CD4-positive, alpha-beta T cell treated with Interleukin-4 for 4 hours (primary cell): Measurements from ENCODE around the gene LUM.

Source experiments
- DNase-seq: peaks from one replicate; pipeline ENCODE4 v3.0.0-alpha.2; 2020

Gene LUM

DNA sequence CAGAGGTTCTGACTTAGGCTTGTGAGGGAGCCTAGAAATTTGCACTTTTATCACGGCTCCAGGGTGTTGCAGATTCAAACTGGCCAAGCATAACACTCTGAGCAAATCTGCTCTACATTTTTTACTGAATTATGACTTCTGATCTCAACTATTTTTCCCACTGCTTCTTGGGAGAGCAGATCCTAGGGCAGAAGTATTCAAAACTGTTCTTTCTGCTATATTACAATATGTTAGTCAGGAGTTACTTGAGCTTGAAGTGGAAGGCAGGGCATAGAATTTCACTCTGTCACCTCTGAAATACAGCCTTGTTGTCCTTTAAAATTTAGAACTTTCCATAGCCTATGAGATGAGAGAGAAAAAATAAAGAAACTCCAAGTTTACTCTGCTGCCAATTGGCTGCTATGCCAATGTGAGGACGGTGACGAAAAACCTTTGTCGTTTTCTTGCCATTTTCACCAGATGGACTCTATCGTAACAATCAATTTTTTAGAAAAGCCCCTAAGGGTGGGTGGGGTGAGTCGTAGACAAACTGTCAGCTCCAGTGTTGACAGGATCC lies 37.1 kb downstream of the LUM start:
- DNase-seq, result no peak

DNA sequence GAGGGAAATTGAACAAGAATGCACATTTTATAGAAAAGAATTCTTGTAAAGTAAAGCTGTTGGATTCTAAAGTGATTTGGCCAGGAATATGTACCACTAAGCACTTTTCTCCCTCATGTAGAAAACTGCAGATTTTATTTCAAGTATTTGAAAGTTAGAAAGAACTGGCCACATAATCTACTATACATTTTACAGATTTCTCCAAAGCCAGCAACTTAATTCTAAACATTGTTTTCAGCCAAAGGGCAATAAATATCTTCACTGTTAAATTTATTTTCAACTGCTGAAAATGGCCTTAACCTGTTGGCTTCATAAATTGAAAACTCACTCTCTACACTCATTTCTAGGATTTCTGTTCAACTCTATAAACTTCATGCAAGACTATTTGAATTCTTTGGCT lies 37.9 kb downstream of the LUM start:
- DNase-seq, result no peak

DNA sequence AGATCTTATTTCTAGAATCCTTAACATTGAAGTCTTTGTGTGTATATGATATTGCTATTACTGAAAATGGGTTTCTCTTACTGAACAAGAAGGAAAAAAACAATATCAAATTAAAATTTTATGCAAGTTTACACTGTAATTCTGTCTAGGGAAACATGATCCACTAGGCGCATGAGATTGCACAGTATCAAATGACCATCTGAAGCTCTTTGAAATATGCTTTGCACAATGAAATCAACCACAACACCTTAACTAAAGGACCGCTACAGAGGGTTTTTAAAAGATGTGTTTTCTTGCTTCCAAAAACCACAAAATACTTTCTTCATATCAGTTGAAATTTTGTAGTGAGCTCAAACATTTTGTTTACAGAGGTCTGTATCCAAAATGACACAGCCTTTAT lies 38.4 kb downstream of the LUM start:
- DNase-seq, result no peak

DNA sequence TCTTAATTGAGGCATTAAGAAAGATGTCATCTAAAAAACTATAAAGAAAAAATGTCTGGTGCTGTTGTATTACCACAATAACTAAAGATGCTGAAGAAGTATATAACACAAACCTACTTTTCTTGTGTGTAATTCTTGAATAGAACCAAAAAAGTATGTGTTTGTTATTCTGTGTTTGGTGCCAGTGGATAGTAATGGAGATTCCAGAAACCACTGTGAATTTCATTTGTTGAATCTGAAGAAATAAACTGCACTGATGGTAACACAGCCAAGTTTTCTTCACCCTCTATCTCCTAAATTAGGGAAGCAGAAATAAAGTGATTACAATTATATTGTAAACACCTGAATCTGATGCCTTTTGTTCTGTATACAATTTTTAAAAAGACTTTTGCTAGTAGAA lies 40.4 kb downstream of the LUM start:
- no peak for DNase-seq

DNA sequence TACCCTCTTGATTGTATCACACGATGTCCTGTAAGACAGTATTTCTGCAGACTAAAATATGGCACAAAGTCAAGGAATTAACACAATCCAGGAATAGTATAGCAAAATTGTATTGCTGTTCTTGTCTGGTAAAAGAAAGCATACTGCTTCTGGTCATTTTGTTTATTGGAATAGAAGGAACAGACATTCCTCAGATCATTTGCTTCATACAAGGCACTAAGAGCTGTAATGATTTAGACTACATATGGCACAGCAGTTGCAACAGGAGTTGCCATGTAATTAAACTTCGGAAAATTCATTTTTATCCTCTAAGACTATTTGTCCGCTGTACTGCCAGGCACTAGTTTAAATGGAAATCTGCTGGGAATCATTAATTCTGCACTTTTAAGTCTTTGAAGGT lies 45.9 kb downstream of the LUM start:
- DNase-seq, result no peak

DNA sequence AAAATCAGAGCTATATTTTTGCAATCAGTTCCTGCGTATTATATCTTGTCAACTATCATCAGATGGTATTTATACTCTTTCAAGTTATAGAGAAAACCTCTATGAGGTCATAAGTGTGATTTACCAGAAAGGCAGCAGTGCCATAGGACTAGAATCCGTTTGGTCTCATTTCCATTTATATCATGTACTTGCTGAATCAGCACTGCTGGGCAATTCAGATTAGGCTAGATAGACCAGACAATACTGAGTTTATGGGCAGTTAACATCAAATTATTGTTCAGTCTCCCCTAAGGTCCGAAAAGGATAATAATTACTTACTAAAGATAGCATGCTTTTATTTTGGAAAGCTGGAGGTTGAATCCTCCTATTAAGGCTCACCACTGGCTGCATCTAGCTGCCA lies 46.7 kb downstream of the LUM start:
- no peak for DNase-seq

DNA sequence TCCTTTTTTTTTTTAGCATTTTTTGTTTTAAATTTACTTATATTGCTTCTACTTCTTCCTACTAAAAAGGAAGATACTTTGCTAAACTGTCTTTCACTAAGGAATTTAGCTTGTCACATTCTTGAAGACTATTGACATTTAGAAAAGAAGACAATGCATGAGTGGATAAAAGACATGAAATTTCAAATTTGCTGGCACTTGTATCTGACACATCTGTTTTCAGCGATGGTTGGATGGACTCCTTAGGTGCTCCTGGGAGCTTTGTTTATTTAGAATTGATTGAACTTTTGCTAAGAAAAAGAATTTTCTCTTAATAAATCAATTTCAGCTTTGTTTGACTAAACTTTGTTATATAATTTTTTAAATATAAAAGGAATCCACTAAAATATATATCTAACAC lies 50.2 kb downstream of the LUM start:
- DNase-seq, result no peak

DNA sequence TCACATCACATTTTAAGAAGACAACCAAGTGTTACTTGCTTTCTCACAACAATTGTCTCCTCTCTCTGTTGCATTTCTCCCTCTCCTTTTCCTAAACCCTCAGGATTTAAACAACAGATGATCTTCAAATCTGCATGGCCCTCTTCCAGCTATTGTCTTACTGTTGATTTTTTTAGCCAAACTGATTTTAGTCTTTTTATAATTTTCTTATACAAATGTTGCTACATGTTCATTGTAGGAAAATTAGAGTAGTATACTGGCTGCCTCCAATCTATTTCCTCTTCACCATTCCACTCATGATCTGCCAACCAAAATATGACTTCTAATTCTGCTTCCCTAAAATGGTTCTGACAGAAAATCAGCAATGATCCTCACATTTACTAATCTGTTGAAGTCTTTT lies 52.1 kb downstream of the LUM start:
- no peak for DNase-seq

DNA sequence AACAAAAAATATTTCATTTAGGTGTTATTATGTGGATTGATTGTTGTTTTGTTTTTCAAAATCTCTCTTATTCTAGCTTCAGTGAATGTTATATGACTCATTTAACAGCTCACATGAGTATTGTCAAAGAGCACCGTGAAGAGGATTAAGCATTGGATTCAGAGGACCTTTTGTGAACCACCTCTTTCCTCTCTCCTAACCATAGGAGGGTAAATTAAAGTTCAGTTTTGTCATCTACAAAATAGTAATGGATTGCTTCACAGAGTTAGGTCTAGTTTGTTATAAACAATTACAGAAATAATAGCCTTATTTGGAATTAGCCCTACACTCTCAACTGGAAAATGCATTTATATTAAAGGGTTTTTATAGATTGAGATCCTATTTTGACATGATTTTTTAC lies 52.5 kb downstream of the LUM start:
- DNase-seq, result no peak

DNA sequence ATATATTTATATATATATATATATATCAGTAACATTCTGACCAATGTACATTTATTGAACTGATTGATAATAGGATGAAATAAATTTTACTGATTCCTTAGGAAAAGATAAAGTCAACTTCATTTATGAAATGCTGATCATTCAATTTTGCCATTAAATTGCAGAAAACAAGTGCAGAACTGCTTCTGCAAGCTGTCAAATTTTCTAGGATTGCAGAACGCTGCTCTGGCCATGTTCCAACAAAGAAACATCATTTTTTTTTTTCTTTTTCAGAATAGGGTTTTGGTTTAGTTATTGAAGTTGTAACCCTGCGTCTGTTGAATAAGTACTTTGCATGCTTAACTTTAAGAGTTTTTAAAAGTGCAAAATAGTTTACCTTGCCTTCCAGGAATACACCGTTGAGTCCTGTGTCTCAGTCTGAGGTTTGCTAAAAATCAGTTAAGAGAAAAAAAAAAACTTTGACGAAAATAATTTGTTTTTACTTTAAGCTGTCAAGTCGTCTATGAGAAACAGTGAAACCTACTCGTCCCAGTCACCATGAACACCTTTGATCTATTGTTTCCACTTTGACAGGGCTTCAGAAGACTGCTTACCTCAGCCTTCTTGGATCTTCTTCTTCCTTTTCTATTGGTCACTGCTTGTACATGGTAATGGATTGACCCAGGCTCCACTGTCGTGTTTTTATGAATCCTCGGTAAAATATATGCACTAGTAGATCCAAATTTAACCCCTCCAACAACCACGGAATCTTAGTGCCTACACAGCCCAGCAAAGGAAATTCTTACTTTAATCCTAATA lies 53.7 kb downstream of the LUM start, which contains the start of gene KERA:
Gene KERA (minus strand): TSS at position 657 of the 798 bp plus-strand sequence. CDS start 1,743 bp downstream, outside the sequence.
- no peak for DNase-seq

DNA sequence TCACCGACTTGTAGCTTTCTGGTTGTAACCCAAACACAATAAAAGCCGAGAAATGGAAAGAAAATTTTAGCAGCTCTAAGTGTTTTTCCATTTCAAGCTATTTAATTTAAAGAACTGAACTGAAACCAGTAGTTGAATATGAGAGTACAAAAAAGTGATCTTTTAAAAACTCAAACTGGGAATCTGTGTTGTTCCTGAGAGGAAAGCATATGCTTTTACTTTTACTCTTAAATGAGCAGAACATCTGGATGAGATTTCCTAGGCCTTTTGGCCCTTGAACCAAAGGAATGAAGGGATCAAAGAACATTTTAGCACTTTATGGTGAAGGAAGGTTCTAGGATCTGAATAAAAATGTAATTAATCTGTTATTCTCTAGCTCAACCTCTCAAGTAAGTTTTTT lies 54.8 kb downstream of the LUM start:
- no peak for DNase-seq

DNA sequence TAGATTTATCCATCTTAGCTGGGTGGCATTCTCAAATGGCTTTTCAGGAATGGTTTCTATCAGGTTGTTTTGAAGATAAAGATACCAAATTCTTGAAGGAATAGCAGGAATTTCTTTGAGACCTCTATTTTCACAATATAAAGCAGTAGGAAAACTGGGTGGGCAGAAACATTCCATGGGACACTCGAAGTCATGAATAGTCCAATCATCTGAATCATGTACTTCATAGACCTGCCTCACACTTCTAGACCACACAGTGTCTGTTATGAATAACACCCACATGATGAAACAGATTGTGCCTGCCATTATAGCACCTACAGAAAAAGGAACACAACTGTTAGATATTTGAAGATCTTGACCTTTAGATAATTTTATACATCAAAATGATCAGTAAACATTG lies 55.3 kb downstream of the LUM start:
- no peak for DNase-seq

DNA sequence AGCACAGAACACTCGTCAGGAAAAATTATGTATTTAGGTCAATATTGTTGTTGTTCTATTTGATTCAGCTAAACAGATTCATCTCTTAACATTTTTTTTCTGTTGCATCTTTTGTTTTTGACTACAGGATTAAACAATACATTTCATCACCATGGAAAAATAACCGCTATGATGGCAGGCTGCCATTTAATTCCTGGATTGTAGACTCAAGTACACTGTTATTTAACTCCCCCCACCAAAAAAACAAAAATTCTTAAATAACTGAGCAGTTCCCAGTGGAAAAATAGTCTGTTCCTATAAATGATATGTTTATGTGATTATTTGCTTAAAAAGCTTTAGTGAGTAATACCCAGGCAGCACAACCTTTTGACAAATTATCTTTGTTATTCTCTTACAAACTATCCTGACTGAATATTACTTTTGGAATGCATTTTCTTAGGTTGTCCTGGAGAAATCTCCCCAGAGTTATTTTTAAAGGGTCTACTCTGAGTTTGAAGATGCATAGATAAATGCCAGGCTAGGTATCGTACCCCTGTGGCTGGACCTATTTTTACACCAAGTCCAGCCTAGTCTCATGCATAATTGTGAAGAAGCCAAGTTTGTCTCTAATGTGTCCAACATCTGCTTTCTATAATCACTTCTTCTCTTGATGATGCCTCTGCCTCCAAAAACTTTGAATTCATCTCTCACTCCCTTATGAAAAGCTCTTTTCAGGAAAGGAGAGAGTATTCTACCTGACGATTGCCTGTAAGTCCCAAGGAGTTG lies 57.2 kb downstream of the LUM start:
- no peak for DNase-seq
